Measurements from ENCODE around the gene CCDC51.
"Not testable (repeated sequence)": the region's sequence is repeated elsewhere in the genome, so short reads cannot be mapped to it uniquely, and the experiment has no call there.

CCDC51 gene

DNA sequence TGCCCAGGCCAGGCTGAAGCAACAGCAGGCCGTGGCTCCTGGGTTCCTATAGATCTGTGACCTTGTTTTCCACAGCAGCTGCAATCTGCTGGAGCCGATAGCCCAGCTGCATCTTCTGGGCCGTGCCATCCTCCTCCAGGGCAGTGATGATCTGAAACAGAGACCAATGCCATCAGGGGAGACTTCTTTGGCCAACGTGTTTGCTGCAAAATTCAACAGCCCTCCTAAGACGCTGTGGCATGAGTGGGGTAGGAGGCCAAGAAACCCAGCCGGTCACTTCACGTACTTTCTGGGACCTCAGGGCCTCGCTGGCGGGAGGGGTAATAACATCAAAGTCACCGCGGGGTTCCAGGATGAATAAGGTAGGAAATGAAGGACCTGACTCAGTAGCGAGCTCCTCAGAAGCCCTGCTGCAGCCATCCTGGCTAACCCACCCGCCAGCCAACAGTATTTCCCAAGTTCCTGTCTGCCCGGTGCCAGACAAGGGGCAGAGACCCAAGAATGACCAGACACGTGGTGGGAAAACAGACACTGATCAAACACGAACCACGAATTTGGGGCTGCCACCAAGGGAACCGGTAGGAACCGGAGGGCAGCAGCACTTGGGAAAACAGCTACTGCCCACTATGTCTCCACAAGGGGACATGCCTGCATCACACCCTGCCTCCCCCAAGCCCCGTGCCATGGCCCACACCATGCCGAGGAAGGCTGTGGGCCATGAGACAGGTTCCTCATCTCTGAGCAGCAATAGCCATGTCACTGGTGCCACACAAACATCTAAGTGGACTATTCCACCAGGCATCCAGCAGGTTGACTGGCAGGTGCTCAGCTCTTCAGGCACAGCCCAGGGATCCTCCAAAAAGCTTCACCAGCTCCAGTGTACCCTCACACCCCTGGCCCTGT lies 35.2 kb downstream of the CCDC51 start:
- peak; percentile 0 for DNase-seq

DNA sequence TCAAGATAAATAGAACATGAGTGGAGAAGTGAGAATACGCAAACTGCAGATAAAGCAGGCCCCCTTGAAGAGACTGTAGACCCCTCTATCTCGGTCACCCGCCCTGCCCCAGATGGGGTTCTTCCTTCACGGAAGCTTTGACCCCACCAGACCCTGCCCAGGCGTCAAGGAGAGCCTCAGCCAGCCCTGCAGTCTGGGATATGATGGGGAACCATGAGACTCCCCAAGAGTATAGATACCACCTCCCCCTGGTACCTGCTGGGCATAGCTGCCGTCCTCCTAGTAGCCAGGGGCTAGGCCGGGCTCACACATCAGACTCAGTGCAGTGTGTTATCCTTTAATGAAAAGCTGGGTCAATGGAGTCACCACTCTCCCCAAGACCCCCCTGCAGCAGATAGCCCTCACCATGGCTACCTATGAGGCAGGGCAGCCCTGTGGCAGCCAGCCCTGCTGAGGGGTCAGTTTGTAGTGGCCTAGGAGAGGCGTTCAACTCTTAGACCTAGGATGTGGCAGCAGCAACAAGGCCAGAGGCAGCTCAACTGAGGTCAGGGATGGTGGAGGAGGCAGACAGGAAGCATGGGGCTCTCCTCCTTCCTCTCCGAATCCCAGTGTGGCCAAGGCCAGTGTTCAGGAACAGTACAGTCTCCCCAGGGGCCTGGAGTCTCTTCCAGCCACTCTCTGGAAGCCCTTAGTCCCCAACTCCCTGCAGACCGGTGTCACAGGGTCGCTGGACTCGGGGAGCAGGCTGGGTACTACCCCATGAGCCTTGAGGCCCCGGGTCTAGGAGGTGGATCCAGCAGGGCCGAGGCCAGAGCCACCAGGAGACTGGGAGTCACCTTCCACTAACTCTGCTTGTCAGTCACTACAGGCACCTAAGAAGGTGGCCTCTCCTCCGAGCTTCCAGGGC lies 36.1 kb downstream of the CCDC51 start:
- no peak for DNase-seq

DNA sequence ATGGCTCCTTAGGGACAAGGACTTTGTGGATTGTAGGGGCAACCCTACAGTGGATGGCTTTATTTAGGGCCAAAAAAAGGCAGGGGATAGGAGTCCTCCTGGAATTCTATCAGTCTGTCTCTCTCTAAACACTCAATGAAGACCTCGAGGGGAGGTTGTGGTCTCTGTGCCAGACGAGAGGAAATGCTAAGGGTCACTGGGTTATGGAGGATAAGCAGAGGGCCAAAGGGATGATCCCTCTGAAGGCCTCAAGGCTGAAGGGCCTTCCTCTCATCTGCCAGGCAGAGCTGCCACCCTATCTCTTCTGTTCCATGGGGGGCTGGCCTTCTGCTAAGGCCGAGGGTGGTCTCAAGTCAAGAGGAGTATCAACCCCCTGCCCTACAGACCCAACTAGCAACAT lies 37.0 kb downstream of the CCDC51 start:
- DNase-seq = no peak

DNA sequence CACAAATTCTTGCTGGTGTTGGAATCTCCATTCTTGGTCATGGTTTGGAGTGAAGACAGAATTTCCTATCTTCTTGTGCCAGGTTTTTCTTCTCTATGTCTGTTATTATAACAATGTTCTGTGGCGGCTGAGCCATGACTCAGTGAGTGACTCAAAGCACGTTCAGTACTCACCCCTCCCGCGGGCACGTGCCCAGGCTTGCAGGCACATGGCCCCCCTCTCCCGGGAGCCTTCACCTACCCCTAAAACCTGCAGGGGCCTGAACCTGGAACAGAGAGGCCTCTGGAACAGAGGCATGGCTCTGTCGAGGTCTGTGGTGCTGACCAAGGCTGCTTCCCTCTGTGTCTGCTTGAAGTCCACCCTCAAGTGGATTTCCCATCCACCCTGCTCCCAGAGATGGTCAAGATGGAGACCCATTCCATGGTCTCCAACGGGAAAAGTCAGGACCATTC lies 37.6 kb downstream of the CCDC51 start:
- no peak for DNase-seq

DNA sequence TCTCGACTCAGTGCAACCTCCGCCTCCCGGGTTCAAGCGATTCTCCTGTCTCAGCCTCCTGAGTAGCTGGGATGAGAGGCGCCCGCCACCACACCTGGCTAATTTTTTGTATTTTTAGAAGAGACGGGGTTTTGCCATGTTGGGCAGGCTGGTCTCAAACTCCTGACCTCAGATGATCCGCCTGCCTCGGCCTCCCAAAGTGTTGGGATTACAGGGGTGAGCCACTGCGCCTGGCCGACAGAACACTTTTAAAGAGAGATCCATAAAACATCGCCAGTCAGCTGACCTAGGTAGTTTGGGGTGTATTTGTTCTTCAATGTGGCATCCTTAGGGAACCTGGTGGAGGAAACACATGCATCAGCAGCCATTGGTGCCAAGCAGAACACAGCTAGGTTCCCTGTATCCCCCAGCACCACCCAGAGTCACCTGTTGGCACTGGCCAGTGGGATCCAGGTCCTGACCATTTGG lies 38.5 kb downstream of the CCDC51 start:
- DNase-seq = not testable (repeated sequence)

DNA sequence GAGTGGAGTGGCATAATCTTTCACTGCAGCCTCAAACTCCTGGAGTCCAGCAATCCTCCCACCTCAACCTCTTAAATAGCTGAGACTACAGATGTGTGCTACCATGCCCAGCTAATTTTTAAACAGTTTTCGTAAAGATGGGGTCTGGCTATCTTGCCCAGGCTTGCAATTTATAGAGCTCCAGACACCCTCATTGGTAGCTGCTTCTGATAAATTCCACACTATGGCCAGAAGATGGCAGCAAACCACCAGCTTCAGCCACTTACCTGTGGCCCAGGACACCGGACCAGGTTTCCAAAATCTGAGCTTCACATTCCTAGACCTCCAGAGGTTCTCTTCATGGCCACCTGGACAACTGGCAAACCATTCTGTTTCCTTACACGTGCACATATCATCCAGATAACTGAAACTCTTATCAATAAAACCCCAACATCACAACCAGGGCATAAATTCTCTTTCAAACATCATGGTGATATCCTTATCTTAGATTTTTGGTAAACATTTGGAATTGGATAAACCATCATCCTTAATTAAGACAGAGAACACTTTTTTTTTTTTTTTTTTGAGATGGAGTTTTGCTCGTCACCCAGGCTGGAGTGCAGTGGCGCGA lies 39.0 kb downstream of the CCDC51 start:
- peak; percentile 65 for DNase-seq

DNA sequence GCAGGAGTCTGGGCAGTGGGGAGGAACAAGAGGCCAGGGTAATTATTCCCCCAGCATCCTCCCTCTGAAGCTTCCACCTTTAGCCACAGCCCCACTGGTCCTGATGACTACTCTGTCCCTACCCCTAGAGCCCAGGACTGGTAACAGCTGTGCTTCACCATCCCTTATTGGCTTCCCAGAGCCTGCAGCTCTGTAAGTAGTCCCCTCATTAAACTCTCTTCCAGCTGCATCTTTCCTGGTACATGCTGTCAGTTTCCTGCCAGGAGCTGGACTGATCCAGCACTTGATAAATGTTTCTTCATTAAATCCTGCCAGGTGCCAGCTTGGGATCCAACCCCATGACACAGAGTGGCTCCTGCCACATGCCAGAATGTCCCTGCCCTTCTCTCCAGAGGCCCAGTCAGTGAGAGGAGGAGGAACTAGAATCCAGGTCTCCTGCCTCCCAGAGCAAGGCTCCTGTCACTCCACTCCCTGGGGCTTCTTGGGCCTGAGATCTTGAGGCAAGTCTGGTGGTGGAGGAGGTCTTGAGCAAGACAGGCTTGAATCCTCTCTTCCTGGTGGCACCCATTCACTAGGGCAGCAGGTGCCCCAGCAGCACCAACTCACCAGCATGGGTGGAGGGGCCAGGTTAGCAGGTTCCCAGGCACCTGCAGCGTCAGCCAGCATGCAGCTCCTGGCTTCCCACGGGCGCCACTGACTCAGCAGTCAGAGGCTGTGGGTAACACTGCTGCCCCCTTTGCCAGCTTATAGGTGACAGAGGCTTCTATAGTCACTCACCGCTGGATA lies 40.3 kb downstream of the CCDC51 start:
- no peak for DNase-seq

DNA sequence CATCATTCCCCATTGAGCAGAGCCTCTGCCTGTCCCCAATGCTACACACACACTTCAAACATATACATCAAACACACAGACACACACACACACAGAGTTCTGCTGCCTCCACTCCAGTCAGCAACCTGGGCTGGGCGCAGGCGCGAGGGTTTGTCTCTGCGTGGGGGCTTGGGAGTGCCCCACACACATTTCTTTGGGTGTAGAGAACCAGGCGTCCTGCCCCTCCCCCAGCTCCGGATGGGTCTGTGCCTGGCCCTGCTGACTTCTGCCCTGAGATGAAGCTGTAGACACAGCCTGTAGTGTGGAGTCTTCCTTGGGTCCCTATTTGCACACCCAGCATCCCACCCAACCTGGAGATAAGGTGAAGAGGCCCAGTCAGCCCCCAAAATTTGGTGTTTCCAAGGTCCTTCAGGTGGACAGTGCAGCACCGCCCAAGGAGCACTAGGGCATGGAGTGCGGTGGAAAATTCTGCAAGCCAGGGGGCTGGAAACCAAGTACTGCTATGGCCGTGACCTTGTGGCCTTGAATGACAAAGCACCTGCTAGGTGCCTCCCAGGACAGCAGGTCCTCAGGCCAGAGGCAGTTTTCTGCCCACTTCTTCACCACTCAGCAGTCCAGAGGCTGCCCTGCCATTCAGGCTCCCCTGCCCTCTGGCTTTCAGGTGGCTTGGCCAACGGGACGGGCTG lies 41.1 kb downstream of the CCDC51 start:
- DNase-seq = no peak

DNA sequence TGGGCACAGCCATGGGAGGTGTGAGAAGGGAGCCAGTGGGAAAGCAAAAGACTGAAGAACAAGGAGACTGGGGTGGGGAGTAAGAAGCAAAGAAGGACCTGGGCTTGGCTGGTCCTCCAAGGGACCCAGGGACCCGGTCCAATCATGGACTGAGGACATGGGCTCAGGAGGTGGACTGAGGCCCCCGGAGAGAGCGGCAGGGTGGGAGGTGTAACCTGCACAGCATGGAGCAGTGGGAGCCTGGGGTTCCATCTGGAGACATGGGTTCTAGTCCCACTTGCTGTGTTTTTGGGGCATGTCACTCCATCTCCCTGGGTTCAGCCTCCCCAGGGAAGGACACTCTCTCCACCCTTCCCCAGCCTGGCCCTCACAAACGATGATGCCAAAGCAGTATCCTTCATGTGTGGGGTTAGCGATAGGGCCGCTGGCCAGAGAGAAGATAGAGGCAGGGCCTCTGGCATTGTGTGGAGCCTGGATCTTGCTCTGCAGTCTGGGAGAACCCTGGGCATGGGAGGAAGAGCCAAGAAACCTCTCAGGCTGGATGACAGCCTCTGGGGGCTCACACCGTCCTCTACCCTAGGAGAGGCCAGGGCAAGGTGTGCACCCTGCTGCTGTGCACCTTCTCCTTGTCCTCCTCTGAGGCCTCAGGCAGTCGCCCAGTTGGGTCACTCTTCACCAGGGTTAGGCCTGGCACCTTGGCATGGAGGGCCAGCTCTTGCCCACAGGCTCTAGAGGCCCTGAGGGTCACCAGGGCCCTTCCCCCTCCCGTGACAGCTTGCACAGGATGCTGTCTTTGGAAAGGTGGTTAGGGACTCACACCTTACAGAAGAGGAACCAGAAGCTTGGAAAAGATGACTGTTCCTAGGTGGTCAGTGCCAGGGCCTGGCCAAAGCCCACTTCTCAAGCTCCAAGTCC lies 41.9 kb downstream of the CCDC51 start:
- DNase-seq = no peak

DNA sequence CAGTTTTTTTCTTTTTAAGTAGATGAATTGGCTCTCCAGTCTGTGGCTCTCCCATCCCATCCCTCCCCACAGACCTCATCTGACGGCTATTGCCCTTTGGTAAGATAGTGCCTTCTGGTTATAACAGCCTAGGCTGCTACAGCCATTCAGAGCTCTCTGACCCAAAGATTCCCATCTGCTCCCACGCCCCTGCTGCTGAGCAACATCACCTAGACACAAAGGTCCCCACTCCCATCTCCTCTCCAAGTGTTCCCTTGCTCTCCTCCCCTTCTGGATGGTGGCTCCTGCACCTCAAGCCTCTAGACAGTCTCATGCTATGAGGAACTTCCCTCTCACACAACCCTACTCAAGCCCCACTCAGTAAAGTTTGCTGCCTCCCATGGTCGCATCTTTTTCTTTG lies 44.2 kb downstream of the CCDC51 start:
- no peak for DNase-seq

DNA sequence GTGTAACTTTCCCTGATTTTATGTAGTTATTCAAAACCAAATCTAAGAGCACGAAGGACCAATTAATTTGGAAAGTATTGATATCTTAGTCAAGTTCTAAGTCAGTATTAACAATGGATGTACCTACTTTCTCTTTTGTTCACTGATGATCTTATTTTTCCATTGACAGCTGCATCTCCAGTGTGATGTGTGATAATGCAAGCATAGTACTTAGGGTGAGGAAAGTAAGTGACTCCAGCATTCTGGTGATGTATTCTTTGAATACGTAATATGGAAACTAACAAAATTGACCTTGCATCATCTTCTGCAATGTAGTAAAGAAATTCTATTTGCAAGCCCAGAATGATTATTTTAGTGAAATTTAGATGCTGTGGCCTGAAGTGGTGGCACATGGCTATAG lies 45.5 kb downstream of the CCDC51 start:
- no peak for DNase-seq

DNA sequence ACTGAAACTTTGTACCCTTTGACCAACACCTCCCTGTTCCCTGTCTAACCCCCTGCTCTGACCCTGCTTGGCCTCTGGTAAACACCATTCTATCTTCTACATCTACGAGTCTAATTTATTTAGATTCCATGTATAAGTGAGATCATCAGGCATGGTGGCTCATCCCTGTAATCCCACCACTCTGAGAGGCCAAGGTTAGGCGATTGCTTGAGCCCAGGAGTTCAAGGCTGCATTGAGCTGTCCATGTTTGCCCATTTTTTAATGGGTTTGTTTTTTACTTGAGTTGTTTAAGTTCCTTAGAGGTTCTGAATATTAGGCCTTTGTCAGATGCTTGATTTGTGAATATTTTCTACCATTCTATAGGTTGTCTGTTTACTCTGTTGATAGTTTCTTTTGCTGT lies 51.0 kb downstream of the CCDC51 start:
- DNase-seq = no peak

DNA sequence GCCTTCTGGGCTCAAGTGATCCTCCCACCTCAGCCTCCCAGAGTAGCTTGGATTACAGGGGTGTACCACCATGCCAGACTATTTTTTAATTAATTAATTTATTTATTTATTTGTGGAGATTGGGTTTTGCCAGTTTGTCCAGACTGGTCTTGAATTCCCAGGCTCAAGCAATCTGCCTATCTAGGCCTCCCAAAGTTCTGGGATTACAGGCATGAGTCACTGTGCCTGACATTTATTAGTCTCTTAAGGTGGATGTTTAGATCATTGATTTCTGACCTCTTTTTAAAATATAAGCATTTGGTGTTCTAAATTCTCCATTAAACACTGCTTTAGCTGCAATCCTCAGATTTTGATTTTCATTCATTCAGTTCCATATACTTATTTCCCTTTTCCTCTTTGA lies 52.3 kb downstream of the CCDC51 start:
- no peak for DNase-seq
